K562 (cell line): Measurements from ENCODE around the gene PCSK5.

Experiments used
- BRD4 ChIP-seq: fragments of 200-600 bp; sonication (generic); IDR thresholded peaks from 2 replicates; pipeline ENCODE4 v1.6.1; 2017; ENCODE audit warnings: inconsistent platforms
- CBFA2T2 ChIP-seq: fragments of 450-650 bp; conservative IDR thresholded peaks from 2 replicates; pipeline ENCODE4 v1.6.1; 2017; ENCODE audit warnings: mild to moderate bottlenecking
- CTCF ChIP-seq, 3 experiments: IDR thresholded peaks in 2 of 3; conservative IDR thresholded peaks in 1 of 3; 2 replicates each; pipeline ENCODE4 v1.5.1; 2011 to 2012; ENCODE audit warnings: low read length in 3 of 3, mild to moderate bottlenecking in 3 of 3, control low read depth in 2 of 3, improper control_type of control experiment in 1 of 3, inconsistent platforms in 1 of 3, low read depth in 1 of 3, mixed read lengths in 1 of 3, moderate library complexity in 1 of 3; ENCODE audit not compliant: insufficient read depth in 2 of 3
- E2F8 ChIP-seq: fragments of 450-650 bp; IDR thresholded peaks from 2 replicates; pipeline ENCODE4 v1.7.1; 2018; ENCODE audit warnings: mild to moderate bottlenecking, low read depth; ENCODE audit not compliant: partially characterized antibody
- EP300 ChIP-seq: IDR thresholded peaks from 2 replicates; pipeline ENCODE4 v1.6.1; 2012; ENCODE audit warnings: low read length, improper control_type of control experiment
- KAT2B ChIP-seq: IDR thresholded peaks from one replicate; pipeline ENCODE4 v1.6.1; 2012; ENCODE audit warnings: low read depth, mild to moderate bottlenecking, control low read depth, inconsistent platforms, low read length, moderate library complexity
- MAZ ChIP-seq, 2 experiments: fragments of 450-650 bp in 1 of 2; sonication (generic) in 1 of 2; formaldehyde crosslinking; IDR thresholded peaks in 1 of 2; conservative IDR thresholded peaks in 1 of 2; 2 replicates each; pipeline versions ENCODE4 v1.4.0 to v1.5.0; 2020; ENCODE audit warnings: mild to moderate bottlenecking in 1 of 2, missing genetic modification reagents in 1 of 2
- SMARCA4 ChIP-seq: fragments of 450-650 bp; IDR thresholded peaks from 2 replicates; pipeline ENCODE4 v1.6.1; 2016
- ZBTB34 ChIP-seq: fragments of 250-450 bp; sonication (Bioruptor Pico); IDR thresholded peaks from 2 replicates; pipeline ENCODE4 v1.8.0; 2021; ENCODE audit warnings: mild to moderate bottlenecking, moderate library complexity
- ZFX ChIP-seq: sonication (generic); formaldehyde crosslinking; IDR thresholded peaks from 2 replicates; pipeline ENCODE4 v1.8.0; 2022; ENCODE audit warnings: mild to moderate bottlenecking, missing genetic modification reagents, moderate library complexity
- TF ChIP-seq, protein P1 (sequence below), 2 experiments: fragments of 450-650 bp in 1 of 2; sonication (generic) in 1 of 2; formaldehyde crosslinking in 1 of 2; IDR thresholded peaks in 1 of 2; conservative IDR thresholded peaks in 1 of 2; 2 replicates each; pipeline versions ENCODE4 v1.6.1 to v1.8.1; 2016 to 2023; ENCODE audit warnings: mild to moderate bottlenecking in 2 of 2, moderate library complexity in 2 of 2, inconsistent platforms in 1 of 2, missing genetic modification reagents in 1 of 2
- TF ChIP-seq, protein P2 (sequence below): fragments of 250-450 bp; sonication (Bioruptor Pico); IDR thresholded peaks from 2 replicates; pipeline ENCODE4 v1.5.0; 2021
- TF ChIP-seq, protein P3 (sequence below), 2 experiments: IDR thresholded peaks in 1 of 2; conservative IDR thresholded peaks in 1 of 2; 2 replicates each; pipeline ENCODE4 v1.6.1; 2016; ENCODE audit warnings: low read depth in 2 of 2, mild to moderate bottlenecking in 1 of 2, missing compliant biosample characterization in 1 of 2, missing genetic modification characterization in 1 of 2, moderate library complexity in 1 of 2

GRCh38 chr9:76077537-76077936 is 187.1 kb downstream of the PCSK5 start:
- TF ChIP-seq SMARCA4 (no peak), KAT2B (no peak), BRD4 (no peak), CTCF (IDR thresholded peaks at IDR 0.05 in 2 of 3, conservative IDR thresholded peaks at IDR 0.05 in 1 of 3; ENCODE audit: insufficient read depth in 2 of 3, low read depth in 1 of 3, low read length in 3 of 3) (no peak), EP300 (no peak), CBFA2T2 (no peak), MAZ (CRISPR knock-in tag; conservative IDR thresholded peaks at IDR 0.05 in 1 of 2, IDR thresholded peaks at IDR 0.05 in 1 of 2) (no peak), ZBTB34 (no peak), ZFX (CRISPR knock-in tag) (no peak), E2F8 (no peak)
- TF ChIP-seq, protein P1, sequence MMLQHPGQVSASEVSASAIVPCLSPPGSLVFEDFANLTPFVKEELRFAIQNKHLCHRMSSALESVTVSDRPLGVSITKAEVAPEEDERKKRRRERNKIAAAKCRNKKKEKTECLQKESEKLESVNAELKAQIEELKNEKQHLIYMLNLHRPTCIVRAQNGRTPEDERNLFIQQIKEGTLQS (IDR thresholded peaks at IDR 0.05), result no peak
- TF ChIP-seq, protein P1 (CRISPR knock-in tag; conservative IDR thresholded peaks at IDR 0.05), result no peak
- TF ChIP-seq, protein P2, sequence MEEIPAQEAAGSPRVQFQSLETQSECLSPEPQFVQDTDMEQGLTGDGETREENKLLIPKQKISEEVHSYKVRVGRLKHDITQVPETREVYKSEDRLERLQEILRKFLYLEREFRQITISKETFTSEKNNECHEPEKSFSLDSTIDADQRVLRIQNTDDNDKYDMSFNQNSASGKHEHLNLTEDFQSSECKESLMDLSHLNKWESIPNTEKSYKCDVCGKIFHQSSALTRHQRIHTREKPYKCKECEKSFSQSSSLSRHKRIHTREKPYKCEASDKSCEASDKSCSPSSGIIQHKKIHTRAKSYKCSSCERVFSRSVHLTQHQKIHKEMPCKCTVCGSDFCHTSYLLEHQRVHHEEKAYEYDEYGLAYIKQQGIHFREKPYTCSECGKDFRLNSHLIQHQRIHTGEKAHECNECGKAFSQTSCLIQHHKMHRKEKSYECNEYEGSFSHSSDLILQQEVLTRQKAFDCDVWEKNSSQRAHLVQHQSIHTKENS, result no peak
- TF ChIP-seq, protein P3, sequence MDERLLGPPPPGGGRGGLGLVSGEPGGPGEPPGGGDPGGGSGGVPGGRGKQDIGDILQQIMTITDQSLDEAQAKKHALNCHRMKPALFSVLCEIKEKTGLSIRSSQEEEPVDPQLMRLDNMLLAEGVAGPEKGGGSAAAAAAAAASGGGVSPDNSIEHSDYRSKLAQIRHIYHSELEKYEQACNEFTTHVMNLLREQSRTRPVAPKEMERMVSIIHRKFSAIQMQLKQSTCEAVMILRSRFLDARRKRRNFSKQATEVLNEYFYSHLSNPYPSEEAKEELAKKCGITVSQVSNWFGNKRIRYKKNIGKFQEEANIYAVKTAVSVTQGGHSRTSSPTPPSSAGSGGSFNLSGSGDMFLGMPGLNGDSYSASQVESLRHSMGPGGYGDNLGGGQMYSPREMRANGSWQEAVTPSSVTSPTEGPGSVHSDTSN (CRISPR knock-in tag; IDR thresholded peaks at IDR 0.05; ENCODE audit: low read depth), result no peak
- TF ChIP-seq, protein P3 (tag; conservative IDR thresholded peaks at IDR 0.05; ENCODE audit: low read depth), result no peak
